PFSK-1 (cell line): Measurements from ENCODE around the gene GAS6.

Experiments used
- FOXP2 ChIP-seq: optimal IDR thresholded peaks from 2 replicates; pipeline ENCODE3; 2011; ENCODE audit warnings: borderline replicate concordance, control low read depth, inconsistent platforms; ENCODE audit not compliant: insufficient read depth; ENCODE audit errors: extremely low read length, extremely low read depth
- POLR2AphosphoS5 ChIP-seq: IDR thresholded peaks from 2 replicates; pipeline ENCODE4 v1.6.1; 2012; ENCODE audit warnings: low read depth, mild to moderate bottlenecking, control low read depth, low read length, moderate library complexity

- TF ChIP-seq POLR2AphosphoS5 (no peak), FOXP2 (no peak)
These were observed 7.8 kb downstream of the GAS6 start for GRCh38 chr13:113855931-113856715.
